ES-I3 (cell line): ENCODE data around the gene TMEM205.

Experiments used
- H3K36me3 ChIP-seq: 2 replicates; pipeline ENCODE4 v1.6.1; 2013; ENCODE audit warnings: mild to moderate bottlenecking, low read length, control low read depth, moderate library complexity; ENCODE audit not compliant: insufficient read depth
- H3K4me1 ChIP-seq: 2 replicates; pipeline ENCODE4 v1.6.1; 2013; ENCODE audit warnings: mild to moderate bottlenecking, control low read depth, low read length; ENCODE audit not compliant: insufficient read depth
- H3K9ac ChIP-seq: 2 replicates; pipeline ENCODE4 v1.6.1; 2013; ENCODE audit warnings: low read depth, mild to moderate bottlenecking, low read length, moderate library complexity
- H3K9me3 ChIP-seq: 2 replicates; pipeline ENCODE4 v1.6.1; 2013; ENCODE audit warnings: mild to moderate bottlenecking, low read length, moderate library complexity; ENCODE audit not compliant: control insufficient read depth, insufficient read depth

TMEM205 gene

GRCh38 chr19:11377237-11377636, 31.2 kb upstream of the TMEM205 start:
- no peaks in the 10 kb centered on the region for H3K9me3 ChIP-seq
- no peaks in the 10 kb centered on the region; the same call in 1 of the 2 replicates for H3K4me1 ChIP-seq
- H3K36me3 ChIP-seq, result no peaks in the 10 kb centered on the region
- no peak overlapping the region for H3K9ac ChIP-seq

- Histone ChIP-seq H3K4me1 (no peaks in the 10 kb centered on the region; the same call in 1 of the 2 replicates), H3K9me3 (no peaks in the 10 kb centered on the region), H3K36me3 (no peaks in the 10 kb centered on the region), H3K9ac (peak overlapping the region; percentile 85)
Measured at GRCh38 chr19:11375143-11375948, 29.3 kb upstream of the TMEM205 start.

- H3K4me1 ChIP-seq, result no peaks in the 10 kb centered on the region; the same call in 1 of the 2 replicates
- peak within 1 kb of the TSS; percentile 85 for H3K9ac ChIP-seq
- H3K9me3 ChIP-seq, result no peaks in the 10 kb centered on the region
- H3K36me3 ChIP-seq, result no peaks in the 10 kb centered on the region
Measured at GRCh38 chr19:11374433-11375142, 28.5 kb upstream of the TMEM205 start, which contains the start of gene SWSAP1. Gene SWSAP1, plus strand, starts transcription at chr19:11374666. Its CDS starts 15 bp downstream, at chr19:11374681.

- Histone ChIP-seq H3K4me1 (no peaks in the 10 kb centered on the region; the same call in 1 of the 2 replicates), H3K9me3 (no peaks in the 10 kb centered on the region), H3K9ac (peak overlapping the region; percentile 85; the same call in 1 of the 2 replicates), H3K36me3 (no peaks in the 10 kb centered on the region)
Measured at GRCh38 chr19:11373885-11374432, 27.9 kb upstream of the TMEM205 start.

GRCh38 chr19:11373166-11373884, 27.3 kb upstream of the TMEM205 start:
- H3K4me1 ChIP-seq, result no peaks in the 10 kb centered on the region; the same call in 1 of the 2 replicates
- no peaks in the 10 kb centered on the region for H3K9me3 ChIP-seq
- no peaks in the 10 kb centered on the region for H3K36me3 ChIP-seq
- H3K9ac ChIP-seq, result peak overlapping the region; percentile 85; the same call in 1 of the 2 replicates

GRCh38 chr19:11370744-11371143, 24.7 kb upstream of the TMEM205 start:
- Histone ChIP-seq H3K4me1 (no peaks in the 10 kb centered on the region), H3K9ac (no peak overlapping the region), H3K9me3 (no peaks in the 10 kb centered on the region), H3K36me3 (no peaks in the 10 kb centered on the region)

- no peak overlapping the region for H3K9ac ChIP-seq
- no peaks in the 10 kb centered on the region for H3K4me1 ChIP-seq
- no peaks in the 10 kb centered on the region for H3K9me3 ChIP-seq
- no peaks in the 10 kb centered on the region for H3K36me3 ChIP-seq
Measured at GRCh38 chr19:11367528-11367927, 21.5 kb upstream of the TMEM205 start.

GRCh38 chr19:11365557-11366117, 19.6 kb upstream of the TMEM205 start:
- Histone ChIP-seq H3K9ac (no peak overlapping the region), H3K36me3 (no peaks in the 10 kb centered on the region), H3K4me1 (no peaks in the 10 kb centered on the region; the same call in 1 of the 2 replicates)

GRCh38 chr19:11364935-11365334, 18.9 kb upstream of the TMEM205 start:
- Histone ChIP-seq H3K4me1 (no peaks in the 10 kb centered on the region; the same call in 1 of the 2 replicates), H3K36me3 (no peaks in the 10 kb centered on the region)

More at GRCh38 chr19:11365557-11366117, 19.6 kb upstream of the TMEM205 start:
- H3K9me3 ChIP-seq, result no peaks in the 10 kb centered on the region

GRCh38 chr19:11364296-11364904, 18.3 kb upstream of the TMEM205 start:
- Histone ChIP-seq H3K4me1 (no peaks in the 10 kb centered on the region; the same call in 1 of the 2 replicates), H3K36me3 (no peaks in the 10 kb centered on the region), H3K9me3 (no peaks in the 10 kb centered on the region), H3K9ac (no peak overlapping the region)

More at GRCh38 chr19:11364935-11365334, 18.9 kb upstream of the TMEM205 start:
- H3K9me3 ChIP-seq, result no peaks in the 10 kb centered on the region
- no peak overlapping the region for H3K9ac ChIP-seq

GRCh38 chr19:11363881-11364280, 17.8 kb upstream of the TMEM205 start:
- no peaks in the 10 kb centered on the region; the same call in 1 of the 2 replicates for H3K4me1 ChIP-seq
- no peaks in the 10 kb centered on the region for H3K9me3 ChIP-seq
- H3K9ac ChIP-seq, result no peak overlapping the region
- no peaks in the 10 kb centered on the region for H3K36me3 ChIP-seq

- Histone ChIP-seq H3K36me3 (no peaks in the 10 kb centered on the region), H3K9me3 (no peaks in the 10 kb centered on the region), H3K4me1 (no peaks in the 10 kb centered on the region; the same call in 1 of the 2 replicates), H3K9ac (peak overlapping the region; percentile 35; the same call in 1 of the 2 replicates)
Measured at GRCh38 chr19:11361771-11362731, 16.0 kb upstream of the TMEM205 start.
